GM18870 (cell line): ENCODE results near the gene THEM4.
"Not testable (repeated sequence)": the region's sequence is repeated elsewhere in the genome, so short reads cannot be mapped to it uniquely, and the experiment has no call there.

Experiments used
- ATAC-seq: cut with Tn5 transposase; IDR thresholded peaks from one replicate; pipeline ENCODE4 v1.9.1; 2021; ENCODE audit warnings: moderate library complexity; ENCODE audit not compliant: unreplicated experiment

The THEM4 gene

DNA sequence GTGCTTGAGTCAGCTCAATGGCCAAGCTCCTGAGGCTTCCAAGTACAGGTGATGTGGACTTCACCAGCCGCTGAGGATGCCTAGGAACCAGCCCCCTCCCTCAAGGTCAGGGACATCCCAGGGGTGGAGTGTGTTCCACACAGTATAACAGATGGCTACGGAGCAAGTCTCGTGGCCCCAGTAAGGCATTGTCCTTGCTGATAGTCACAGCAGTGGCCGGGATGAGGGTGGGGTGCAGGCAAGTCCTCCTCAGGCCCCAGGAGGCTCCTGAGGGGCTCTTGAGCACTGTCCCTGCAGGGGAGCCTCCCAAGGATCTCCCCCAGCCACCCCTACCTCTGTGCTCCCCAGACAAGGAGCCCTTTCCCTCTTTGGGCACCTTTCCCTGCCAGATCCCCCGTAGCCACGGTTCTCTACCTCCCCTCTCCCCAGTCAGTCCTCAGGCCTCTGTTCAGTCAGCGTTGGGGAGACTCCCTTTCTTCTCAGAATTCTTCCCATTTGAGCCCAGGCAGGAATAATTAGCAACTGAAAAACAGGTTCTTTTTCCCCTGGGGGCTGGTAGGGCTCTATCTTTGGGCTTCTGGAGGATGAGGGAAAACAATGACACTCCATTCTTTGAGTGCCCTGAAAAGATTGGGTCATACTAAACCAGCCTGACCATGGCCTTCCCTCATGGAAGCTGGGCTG, 48.7 kb downstream of the THEM4 start:
- ATAC-seq = no peak

GRCh38 chr1:151859891-151860293, 49.4 kb downstream of the THEM4 start:
- ATAC-seq = no peak

DNA sequence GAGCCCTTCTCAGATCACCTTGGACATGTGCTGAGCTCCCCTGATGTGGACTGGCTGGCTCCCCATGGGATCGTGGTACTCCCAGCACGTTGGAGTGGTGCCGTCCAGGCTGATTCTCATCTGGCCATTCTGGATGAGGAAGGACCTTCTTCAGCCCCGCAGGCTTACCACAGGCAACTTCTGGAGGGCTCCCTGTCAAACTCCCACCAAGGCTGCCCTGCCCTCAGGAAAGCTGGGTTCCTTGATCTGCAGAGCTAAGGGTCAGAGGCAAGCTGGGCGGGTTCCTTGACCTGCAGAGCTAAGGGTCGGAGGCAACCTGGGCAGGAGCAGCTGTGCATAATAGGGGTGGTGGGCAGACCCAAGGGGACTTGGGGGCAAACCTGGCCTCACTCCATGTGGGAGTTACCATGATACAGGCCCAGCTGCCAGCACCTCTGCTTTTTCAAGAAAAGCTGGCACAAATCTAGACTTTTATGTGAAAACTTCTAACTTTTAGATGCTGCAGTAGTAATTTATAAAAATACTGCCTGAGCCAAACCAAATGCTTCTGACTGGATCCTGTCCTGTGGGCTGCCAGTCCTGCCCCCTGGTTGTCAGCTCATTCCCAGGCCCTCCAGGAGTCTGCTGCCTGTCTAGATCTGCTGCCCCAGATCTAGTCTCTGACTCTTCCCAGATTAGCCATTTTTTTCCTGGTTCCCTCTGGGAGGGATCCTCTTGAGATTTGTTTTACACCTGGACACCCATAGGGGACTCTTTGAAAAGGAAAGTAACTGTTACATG, 50.2 kb downstream of the THEM4 start:
- ATAC-seq = no peak

DNA sequence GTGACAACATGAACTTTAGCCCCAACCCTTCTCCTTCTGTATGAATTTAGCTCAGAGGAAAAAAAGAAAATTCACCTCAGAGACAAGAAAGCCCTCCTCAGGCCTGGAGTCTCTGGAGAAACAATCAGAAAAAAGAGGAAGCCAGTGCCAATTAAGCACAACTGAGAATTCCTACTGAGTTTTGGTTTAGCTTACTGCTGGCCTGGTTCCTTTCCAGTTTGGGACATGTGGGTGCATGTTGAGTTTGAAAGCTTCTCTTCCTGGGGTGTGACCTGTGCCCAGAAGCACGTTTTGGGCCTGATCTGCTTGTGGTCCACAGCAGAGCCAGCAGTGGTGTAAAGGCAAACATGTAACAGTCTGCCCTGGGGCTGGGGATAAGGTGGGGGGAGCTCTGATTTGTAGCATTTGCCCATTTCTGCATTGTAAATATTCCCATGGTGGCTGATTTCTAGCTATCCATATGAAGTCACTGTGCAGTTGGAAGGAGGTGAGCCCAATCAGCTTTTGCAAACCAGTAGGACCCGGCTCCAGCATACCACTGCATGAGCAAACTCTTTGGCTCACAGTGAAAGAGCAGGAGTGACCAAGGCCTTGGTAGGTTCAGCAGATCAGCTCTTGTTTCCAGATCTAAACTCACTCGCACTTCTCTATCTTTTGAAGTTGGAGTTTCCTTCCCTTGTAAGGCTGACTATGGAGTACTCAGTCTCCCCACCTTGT, 51.1 kb downstream of the THEM4 start:
- ATAC-seq = no peak

DNA sequence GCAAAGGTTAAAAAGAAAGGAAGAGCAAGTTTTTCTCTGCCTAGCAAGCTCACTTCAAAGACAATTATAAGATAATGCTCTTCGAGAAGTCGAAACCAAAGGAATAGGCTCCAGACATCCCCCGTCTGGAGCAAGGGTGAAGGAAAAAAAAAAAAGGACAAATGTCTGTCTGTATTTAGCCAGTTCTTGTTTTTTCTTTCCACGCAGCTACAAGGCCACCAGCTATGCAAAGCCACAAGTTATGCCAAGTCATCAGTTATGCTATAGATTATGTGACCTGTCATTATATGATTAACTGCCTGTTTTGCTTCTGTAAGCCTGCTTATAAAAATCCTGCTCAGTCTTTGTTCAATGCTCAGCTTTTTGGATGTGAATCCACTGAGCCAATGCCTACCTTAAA, 53.4 kb downstream of the THEM4 start:
- ATAC-seq = no peak

DNA sequence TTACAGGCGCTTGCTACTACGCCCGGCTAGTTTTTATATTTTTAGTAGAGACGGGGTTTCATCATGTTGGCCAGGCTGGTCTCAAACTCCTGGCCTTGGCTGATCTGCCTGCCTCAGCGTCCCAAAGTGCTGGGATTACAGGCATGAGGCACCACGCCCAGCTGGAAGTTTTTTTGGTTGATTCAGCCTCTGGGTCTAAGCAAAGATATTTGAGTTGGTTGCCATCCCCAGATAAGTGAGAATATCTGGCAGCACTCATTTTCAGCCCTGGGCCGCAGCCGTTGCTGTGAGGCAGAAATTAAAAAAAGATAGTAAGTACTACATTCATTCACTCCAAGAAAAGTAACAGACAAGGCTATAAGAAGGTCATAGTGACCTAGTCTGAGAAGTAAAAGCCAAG, 53.8 kb downstream of the THEM4 start:
- not testable (repeated sequence) for ATAC-seq

DNA sequence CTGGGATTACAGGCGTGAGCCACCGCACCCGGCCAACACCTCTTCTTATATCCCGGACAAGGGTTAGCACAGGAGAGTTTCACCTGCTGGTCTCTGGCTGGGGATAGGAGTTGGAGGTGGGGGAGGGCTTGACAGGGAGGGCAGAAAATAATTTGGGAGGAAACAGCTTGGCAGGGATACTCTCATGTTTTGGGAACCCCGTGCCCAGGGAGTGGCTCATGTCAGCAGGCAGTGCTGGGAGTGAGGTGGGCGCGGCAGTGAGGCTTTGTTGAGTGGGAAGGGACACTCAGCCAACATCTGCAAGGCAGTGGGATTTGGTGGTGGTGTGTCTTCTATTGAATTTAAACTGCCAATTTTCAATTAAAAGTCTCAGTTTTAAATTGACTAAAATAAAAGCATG, 54.7 kb downstream of the THEM4 start:
- no peak for ATAC-seq

- ATAC-seq = no peak
These were observed 55.8 kb downstream of the THEM4 start, which contains the start of gene THEM5 for GRCh38 chr1:151853411-151853943. Gene THEM5 (minus strand): TSS chr1:151853712. CDS start chr1:151853565, 147 bp downstream.

GRCh38 chr1:151852733-151853132, 56.6 kb downstream of the THEM4 start:
- no peak for ATAC-seq

DNA sequence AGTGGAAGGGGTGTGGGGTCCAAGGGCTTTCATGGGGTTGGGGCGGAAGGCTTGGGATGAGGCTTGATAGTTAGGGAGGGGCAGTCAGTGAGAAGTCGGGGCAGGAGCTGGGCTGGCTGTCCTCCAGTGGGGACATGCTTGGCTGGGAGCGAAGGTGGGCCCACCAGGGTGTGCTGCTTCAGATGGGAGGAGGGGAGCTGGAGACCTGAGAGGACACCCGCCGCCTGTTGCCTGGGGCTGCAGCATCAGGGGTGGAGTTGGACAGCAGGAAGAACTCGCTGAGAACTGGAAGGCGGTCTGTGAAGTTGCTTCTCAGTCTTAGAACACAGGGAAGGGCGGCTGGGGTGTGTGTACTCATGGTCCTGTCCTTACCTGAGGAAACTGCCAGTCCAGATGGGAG, 57.4 kb downstream of the THEM4 start:
- ATAC-seq = no peak

DNA sequence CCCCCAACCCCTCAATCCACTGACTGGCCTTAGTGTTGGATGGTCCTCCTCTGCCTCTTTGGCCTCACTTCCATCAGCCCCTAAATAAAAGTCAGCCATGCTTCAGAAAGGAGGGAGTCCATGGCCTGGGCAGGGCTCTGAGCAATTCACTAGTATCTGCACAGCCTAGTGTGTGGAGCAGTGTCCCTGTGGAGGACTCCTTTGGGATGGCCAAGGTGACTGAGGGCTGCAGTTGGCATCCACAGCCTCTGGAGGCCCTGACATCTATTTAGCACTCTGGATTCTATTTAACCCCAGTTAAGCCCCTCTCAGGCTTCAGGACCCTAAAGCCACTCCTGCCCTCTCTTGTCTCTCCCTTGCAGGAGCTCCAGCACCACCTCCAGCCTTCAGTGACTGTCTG, 59.4 kb downstream of the THEM4 start:
- no peak for ATAC-seq

DNA sequence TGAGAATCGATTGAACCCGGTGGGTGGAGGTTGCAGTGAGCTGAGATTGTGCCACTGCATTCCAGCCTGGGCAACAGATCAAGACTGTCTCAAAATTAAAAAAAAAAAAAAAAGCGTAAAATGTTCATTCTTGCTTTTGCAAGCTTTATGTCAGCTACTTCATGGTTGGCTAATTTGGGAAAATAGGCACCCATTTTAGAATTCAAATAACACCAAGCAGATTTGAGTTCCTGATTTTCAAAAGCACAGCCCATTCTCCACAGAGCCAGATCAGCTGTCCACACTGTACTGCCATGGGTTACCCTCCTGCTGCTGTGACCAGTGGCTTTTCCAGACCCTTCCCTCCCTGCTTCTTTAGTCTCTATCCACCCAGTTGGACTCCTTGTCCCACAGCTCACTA, 60.2 kb downstream of the THEM4 start:
- no peak for ATAC-seq

- no peak for ATAC-seq
These were observed 61.3 kb downstream of the THEM4 start for GRCh38 chr1:151847867-151848596.

- ATAC-seq = no peak
These were observed 62.5 kb downstream of the THEM4 start for GRCh38 chr1:151846686-151847237.

DNA sequence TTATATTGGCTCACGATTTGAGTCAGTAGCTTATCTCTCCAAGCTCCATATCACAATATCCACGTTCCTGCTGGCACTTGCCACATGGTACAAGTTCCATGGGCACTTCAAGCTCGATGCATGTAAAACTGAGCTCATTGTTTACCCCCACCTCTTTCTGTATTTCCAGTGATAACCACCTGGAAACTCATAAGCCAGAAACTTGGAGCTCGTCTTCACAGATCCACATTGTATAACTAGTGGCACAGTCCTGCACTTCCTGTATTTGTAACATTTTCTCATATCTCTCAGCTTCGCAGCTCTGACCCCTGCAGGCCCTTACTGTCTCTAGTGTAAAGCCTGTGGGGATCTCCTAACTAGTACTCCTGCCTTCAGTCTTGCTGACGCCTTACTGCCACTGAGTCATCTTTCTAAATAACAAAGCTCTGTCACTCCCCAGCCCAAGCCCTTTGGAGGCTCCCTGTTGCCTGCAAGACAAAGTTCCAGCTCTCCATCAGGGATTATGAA, 63.2 kb downstream of the THEM4 start:
- ATAC-seq = no peak

- no peak for ATAC-seq
These were observed 65.9 kb downstream of the THEM4 start for GRCh38 chr1:151843398-151843797.

DNA sequence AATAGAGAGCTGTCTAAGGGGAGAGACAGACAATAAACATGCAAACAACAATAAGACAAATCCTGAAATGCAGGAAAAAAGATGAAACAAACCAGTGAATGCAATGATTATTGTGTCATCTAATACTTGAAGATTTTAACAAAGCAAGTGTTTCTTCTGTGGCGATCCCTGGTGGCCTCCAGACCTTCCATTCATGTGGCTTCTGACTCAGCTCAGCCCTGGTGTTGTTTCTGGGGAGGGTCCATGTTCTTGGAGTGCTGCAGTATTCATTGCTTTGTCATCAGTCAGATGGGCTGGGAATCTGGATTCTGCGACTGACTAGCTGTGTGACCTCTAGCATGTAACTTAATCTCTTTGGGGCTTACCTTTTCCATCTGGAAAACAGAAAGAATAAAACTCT, 68.2 kb downstream of the THEM4 start:
- ATAC-seq = no peak

DNA sequence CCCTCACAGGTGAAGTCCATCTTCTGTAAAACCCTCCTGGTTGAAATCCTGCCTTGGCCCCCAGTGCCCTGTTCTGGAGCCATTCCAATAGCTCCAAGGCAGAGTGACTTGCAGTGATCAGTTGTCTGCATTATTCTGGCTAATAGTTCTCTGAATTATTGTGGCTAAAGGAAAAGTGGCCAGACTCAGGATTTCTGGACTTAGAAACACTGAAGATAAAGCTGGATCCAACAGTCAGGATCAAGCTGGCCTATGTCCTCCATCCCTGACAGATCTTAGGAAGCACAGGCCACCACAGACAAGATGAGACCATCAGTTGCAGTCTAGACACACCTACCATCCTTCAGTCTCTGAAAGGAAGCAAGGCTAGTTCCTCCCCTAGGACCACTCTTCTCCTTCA, 68.9 kb downstream of the THEM4 start:
- ATAC-seq = no peak

DNA sequence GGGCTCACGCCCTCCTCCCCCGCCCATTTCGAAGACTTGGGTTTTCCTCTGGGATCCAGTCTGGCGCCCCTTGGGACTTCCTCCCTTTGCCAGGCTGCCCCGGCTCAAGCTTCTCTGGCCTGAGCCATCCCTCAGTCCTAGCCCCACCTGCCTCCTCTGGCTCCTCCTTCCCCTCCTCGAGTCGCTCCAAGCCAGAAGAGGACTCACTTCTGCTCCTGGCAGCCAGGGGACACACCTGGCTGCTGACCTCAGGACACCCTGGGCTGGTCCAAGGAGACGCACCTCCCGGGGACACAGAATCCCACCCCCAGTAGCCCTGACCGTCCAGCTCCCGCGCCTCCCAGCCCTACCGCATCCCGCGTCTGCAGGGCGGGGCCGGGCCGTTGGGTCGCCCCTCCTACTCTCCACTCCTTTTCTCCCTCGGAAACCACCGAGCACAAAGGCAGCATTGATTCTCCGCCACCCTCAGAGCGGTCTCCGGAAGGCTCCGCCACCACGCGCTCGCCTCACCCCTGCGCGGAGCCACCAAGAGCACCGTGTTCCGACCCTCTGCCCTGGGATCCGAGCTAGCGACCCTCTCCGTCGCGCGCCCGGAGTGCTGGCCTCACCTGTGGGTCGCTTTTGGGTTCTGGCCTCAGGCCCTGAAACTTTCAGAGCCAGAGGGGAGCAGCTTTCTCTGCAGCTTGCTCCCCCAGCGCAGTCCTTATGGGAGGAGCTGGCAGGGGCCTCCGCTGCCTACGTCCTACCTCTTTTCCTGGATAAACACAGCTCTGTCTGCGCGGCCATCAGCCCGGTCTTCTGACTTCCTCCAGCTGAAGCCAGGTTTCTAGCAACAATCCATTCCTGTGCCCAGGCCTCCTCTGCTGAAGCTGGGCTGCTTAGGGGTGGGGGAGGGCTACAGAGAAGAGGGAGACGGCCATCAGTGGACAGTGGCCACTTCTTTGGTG, 69.6 kb downstream of the THEM4 start, which contains the start of gene C2CD4D:
Gene C2CD4D (minus strand): TSS at position 364 of the 947 bp plus-strand sequence. CDS start 831 bp downstream, outside the sequence.
- no peak for ATAC-seq
